ENCODE data around the gene CYP39A1. TPM values are rescaled to one million over a fixed set of nuclear protein-coding genes. Genes with fewer than 3 reads are reported as not detected.
A peak's percentile ranks its signal among the peaks of the same experiment; 100 is the strongest.

CYP39A1 gene
- polyA plus RNA-seq, 5 donors = 5.9 to 13.1 (median 11.6) TPM

- DNase-seq = no peak
Measured at GRCh38 chr6:46592046-46592445, 60.6 kb downstream of the CYP39A1 start.

DNA sequence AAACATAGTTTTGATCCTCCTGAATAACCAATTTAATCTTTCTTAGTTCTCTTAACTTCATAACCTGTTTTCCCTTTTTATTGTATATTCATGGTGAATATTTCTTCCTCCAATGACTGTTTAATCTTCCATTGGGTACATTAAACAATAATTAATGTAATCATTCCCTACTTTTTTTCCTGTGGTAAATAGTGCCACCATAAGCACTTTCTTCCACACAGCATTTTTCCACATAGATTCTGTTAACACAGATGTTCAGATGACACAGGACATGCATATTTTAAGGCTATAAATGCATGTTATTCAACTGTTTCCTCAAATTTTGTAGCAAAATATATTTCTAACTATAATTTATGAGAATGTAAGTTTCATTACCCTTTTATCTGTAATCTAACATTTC is 61.9 kb downstream of the CYP39A1 start:
- DNase-seq = no peak

DNA sequence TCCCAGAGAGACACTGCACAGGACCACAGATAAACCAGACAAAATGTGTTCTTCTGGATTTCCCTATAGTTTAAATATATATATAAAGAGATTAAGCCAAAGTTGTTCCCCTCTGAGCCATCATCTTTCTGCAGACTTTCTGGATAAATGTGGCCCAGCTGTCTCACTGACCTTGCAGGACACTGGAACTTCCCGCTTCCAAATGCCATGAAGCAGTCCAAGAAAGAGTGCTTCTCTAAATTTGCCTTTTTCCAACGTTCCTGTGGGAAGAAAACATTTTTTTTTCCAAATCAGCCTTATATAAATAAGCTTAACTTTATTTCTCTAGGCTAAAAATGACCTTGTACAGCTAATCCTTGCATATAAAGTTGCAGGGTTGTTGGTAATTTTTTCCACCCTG is 65.7 kb downstream of the CYP39A1 start:
- no peak for DNase-seq

DNA sequence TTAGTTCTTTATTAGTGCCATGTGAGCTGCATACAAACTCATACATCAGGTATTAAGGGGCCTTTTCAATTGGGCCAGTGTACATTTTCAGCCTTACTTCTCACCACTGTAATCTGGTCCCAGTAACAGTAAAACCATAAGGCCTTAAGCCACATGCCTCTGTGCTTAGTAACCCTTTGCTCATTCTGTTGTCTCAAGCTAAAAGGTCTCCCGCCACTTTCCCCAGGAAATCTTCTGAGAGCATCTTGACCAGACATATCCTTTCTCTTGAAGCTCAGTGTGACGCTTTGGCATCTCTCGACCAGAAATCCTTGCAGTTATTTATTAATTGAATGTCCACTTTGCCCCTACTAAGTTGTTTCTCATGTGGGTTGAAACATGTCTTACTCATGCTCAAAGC is 68.0 kb downstream of the CYP39A1 start:
- DNase-seq = no peak

- DNase-seq = no peak
Measured at GRCh38 chr6:46583721-46584120, 68.9 kb downstream of the CYP39A1 start.

GRCh38 chr6:46583081-46583480 is 69.5 kb downstream of the CYP39A1 start:
- DNase-seq = no peak

DNA sequence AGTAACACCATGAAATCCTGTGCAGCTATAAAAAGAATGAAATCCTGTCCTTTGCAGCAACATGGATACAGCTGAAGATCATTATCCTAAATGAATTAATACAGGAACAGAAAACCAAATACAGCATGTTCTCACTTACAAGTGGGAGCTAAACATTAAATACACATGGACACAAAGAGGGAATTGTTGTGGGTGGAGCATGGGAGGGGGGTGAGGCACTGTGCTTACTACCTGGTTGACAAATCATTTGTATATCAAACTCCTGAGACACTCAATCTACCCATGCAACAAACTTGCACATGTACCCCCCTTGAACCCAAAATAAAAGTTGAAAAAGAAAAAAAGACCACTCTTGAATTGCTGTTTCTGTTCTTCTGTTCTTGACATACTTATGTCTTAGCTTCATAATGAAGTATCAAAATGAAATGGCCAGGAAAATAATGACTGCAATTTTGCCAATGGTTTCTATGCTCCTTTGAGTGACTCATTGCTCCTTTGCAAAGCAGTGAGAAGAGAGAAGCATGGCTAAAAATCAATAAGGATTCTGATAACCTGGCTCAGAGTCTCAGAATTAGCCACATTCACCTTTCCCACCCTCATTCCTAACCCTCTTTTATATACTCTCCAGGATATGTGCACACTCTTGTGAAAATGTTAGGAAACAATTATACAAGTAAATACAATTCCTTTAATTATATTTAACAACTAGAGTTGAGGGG is 71.0 kb downstream of the CYP39A1 start:
- no peak for DNase-seq

DNA sequence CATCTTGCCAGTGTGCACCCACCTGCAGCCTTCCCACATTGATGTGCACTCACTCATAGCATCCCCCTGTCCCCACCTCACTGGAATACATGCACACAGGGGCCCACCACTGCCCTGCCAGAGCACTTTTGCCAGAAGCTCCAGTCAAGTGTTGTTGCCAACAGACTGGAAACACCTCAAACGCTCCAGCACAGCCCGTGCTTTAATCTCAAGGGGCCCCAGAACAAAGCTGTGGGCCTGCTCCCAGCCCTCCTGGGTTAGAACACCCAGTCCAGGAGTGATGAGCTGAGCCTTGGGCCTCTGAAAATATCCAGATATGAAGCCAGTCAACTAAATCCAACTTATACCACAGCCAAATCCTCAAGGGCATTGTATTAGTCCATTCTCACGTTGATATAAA is 77.1 kb downstream of the CYP39A1 start:
- DNase-seq = no peak

DNA sequence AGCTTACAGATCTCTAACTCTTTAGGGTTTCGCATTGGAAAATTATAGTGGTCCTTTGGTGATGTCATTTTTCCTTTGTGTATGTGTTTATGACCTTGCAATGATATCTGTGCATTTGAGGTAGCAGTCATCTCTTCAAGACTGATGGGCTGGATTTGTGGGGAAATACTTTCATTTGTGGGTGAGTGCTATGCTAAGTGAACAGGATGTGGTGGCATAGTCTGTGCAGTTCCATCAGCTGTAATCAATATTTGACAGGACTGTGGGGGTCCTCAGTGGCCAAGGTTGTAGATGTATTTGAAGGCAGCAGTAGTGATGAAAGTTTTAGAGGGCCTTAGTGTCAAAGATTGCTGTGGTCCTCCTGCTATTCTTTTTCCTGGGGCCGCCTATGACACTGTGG is 79.5 kb downstream of the CYP39A1 start:
- no peak for DNase-seq

GRCh38 chr6:46565531-46565930 is 87.1 kb downstream of the CYP39A1 start:
- no peak for DNase-seq

DNA sequence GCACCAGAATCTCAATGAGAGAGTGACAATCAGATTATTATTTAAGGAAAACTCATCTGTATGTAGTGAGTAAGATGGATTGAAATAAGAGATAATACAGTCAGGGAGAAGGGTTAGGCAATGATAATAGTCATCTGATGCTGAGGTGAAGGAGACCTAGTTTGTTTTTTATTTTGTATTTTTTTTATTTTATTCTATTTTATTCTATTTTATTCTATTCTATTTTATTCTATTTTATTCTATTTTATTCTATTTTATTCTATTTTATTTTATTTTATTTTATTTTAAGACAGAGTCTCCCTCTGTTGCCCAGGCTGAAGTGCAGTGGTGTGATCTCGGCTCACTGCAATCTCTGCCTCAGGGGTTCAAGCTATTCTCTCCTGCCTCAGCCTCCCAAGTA is 88.7 kb downstream of the CYP39A1 start:
- no peak for DNase-seq

DNA sequence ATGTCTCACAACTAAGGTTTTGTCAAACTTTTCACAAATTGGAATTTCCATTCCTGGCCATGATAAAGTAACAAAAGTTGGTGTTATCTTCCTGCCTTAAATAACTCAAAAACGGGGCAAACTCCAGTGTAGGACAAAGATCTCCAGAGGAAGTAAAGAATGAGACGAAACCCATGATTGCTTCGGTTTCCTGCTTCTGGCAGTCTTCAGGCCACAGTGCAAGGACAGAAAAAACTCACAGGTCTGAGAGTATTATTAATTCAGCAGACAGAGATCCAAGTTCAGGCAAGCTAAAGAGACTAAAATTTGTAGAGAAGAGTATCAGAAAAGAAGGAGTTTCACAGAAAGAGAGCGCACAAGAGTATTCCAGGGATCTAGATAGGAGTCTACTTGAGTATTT is 96.6 kb downstream of the CYP39A1 start:
- no peak for DNase-seq

DNA sequence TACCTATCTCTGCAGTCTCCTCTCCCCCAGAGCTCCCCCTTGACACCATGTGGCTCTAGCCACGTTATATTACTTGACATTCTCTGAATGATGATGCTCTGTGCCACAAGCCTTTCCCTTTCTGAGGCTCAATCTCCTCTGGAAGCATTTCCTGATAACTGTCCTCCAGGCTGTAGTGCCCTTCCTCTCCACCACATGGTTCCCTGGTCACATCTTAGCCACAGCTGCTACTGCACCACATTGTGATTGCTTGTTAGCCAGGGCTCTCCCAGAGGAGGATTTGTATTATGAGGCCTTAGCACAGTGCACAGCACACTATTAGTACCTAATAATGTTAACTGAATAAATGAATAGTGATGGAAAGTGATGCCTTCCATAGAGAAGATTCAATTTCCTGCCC is 97.5 kb downstream of the CYP39A1 start:
- no peak for DNase-seq

- no peak for DNase-seq
Measured at GRCh38 chr6:46549155-46549554, 103.5 kb downstream of the CYP39A1 start.

DNA sequence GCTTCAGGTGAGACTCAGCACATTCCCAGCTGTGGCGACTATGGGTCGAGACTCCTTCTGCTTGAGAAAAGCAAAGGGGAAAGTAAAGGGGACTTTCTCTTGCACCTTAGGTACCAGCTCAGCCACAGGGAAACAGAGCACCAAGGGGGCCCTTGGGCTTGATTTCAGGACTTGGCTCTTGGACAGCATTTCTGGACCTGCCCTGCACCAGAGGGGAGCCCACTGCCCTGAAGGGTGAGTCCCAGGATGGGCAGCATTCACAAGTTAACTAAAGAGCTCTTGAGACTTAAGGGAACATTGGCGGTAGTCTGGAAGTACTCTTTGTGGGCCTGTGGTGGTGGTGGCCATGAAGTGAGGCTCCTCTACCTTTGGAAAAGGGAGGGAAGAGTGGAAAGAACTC is 111.1 kb downstream of the CYP39A1 start:
- no peak for DNase-seq

- DNase-seq = no peak
Measured at GRCh38 chr6:46539866-46540265, 112.8 kb downstream of the CYP39A1 start.

DNA sequence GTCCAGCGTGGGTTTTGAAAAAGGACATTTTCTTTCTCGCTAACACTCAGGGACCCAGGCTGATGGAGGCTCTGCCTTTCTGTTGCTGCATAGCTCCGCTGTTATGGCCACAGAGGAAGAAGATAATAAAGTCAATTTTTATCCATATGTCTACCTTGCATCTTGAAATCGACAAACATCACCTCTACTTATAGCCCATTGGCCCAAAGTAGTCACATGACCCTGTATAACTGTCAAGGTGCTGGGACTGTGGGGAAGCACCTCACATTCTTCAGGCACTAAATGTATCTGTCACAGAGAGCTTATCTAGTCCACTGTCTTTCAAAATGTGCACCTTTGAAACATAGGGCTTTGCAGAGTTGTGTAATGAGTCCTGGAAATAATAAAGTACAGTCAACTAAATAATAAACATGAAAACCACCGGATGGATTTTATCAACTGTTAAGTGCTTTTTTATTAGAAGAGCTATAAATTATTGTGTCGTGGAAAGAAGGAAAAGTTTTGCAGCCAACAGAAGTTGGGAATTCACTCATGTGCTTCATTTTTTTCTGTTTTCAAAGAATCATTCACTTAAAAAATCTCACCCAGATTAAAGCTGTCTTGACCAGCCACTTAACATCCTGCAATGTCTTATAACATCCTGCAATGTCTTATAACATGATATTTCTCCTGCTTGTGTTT is 113.7 kb downstream of the CYP39A1 start:
- DNase-seq = peak; percentile 5 to 18

- DNase-seq = no peak
Measured at GRCh38 chr6:46530896-46531295, 121.7 kb downstream of the CYP39A1 start.

DNA sequence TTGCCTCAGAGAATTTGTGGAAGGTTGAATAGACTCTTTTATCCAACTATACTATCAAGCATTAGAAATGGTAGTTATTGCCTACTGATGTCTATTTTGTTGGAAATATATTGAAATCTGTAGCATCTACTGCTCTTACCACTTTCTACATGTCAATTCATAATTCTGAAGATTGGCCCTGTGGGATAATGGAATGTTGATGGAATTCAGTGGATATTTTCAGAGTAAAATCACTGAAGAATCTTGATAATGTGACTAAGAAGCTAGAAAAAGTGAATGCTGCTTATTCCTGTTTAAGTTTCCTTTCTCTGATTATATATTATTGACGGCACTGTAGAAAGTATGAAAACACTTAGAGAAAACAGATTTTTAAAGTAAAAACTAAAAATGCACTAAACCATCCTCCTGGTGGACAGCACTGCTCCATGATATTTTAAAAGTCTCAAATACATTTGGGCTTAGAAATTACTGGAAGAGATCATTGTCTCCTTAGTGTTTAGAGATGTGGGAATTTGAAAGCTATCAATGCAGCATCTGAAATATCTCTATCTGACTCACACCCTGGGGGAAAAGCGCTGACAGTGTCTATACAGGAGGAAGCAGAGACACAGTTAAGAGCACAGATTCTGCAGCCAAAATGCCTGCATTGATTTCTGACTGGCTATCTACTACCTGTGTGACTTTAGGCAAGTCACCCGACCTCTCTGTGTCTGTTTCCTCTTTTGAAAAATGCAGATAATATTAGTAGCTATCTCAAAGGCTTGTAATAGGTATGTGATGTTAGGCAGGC is 123.5 kb downstream of the CYP39A1 start:
- no peak for DNase-seq

DNA sequence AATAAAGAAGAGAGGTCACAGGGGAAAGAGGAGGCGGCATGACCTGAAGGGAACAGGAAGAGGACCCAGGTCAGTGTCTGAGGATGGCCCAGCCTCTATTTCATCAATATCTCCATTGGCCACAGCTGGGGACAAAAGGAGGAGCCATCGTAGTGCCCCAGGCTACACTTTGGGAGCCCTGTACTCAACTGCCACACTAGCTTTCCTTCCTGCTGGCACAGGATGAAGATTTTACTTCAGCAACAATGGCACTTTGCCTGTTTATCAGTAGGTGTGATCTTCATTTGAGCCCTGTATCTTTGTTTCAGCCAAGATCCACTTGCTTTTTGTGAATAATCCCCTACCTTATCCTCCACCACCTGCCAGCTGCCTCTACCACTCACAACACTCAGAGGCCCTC is 126.0 kb downstream of the CYP39A1 start:
- DNase-seq = no peak

- DNase-seq = no peak
Measured at GRCh38 chr6:46525583-46525982, 127.0 kb downstream of the CYP39A1 start.

- DNase-seq = no peak
Measured at GRCh38 chr6:46521464-46521971, 131.1 kb downstream of the CYP39A1 start.

DNA sequence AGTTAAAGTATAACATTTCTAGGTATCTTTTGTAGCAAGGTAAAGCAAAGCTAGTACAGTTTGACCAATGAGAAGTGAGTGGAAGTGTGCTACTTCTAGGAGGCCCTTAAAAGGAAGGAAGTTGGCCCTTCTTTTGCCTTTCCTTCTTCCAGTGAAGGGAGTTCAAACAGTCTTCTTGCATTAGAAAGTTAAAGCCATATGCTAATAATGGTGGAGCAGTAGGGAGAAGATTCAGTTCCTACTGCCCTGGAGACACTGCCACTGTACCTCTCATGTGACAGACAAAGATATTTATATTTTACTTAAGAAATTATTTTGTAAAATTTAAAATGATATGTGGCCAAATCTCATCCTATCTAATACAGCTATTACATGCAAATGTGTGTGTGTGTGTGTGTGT is 135.4 kb downstream of the CYP39A1 start:
- no peak for DNase-seq
